ENCODE data around the gene HELZ.
"Not testable (repeated sequence)": the region's sequence is repeated elsewhere in the genome, so short reads cannot be mapped to it uniquely, and the experiment has no call there.

Gene HELZ

DNA sequence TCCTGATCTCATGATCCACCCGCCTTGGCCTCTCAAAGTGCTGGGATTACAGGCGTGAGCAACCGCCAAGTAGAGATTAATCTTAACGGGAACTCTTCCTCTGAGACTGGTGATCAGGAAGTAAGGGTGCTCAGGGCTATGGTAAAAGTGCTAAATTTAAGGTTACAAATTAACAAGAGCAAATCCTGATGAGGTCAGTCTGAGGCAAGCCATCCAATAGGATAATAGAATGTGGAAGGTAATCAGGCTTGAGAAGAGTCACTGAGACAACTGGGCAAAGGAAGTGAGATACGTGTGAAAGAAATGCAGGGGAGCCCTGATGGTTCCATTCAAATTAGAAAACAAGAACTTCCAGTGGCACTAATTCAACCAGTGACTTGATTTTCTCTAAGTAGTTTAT lies 131.5 kb downstream of the HELZ start:
- DNase-seq (ENCODE audit: low read depth): no peak

DNA sequence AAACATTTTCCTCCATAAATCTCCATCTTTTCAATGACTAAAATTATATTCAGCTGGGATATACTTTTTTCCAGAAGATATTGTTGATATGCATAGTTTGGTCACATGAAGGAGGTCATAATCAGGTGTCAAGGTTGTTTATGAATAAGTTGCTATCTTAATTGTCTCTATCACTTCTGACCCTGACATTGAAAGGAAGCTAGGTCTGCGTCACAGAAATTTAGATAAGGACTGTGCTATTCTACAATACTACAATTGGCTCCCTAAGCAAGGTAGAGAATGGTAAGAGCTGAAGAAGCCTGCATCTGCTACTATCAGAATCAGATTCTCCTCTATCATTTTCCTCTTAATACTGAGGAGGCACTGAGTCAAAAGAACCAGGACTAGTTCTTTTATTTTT lies 133.2 kb downstream of the HELZ start:
- no peak for DNase-seq (ENCODE audit: low read depth)

DNA sequence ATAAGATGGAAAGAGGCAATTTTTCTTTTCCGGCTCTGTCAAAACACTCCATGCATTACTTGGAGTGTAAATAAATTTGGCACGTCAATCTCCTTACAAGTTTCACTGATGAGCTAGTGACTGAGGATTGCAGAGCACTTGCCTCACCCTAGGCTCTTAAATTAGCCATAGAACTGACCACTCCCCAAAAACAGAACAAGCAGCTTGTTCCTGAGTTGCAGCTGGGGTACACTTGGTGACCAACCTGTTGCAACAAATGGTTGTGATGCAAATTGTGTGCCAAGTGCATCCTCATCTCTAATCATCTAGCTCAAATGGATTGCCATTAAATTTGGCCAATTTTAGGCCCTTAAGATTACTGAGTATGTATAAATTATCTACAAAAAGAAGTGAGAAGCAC lies 133.7 kb downstream of the HELZ start:
- no peak for DNase-seq (ENCODE audit: low read depth)

DNA sequence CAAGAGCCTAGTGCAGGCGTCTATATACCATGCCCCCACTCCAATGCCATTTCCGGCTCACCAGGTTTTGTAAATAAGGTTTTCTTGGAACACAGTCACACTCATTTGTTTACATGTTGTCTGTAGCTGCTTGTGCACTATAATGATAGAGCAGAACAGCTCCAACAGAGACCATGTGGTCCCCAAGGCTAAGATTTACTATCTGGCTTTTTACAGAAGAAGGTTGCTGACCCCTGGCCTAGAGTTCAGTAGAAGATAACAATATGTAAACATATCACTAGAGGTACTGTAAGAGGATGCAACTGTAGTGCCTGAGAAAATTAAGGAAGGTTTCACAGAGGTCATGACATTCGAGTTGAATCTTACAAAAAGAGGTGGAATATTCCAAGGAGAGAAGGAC lies 134.4 kb downstream of the HELZ start:
- DNase-seq (ENCODE audit: low read depth): no peak

DNA sequence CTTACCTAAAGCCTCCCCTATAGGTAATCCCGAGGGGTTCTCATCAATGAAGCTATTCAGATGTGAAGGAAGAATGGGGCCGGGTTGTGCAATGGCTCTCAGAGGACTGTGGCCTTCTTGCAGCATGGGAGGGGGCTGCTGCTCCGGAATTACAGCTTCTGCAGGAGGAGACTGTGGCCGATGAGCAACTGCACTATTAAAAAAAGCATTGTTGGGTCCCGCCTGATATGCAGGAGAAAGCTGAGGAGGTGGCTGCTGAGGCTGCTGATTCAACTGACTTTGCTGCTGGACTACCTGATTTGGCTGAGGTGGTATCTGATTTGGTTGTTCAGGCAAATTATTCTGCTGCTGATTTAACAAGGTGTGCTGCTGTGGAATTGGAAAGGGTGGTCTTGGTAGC lies 135.9 kb downstream of the HELZ start:
- no peak for DNase-seq (ENCODE audit: low read depth)

DNA sequence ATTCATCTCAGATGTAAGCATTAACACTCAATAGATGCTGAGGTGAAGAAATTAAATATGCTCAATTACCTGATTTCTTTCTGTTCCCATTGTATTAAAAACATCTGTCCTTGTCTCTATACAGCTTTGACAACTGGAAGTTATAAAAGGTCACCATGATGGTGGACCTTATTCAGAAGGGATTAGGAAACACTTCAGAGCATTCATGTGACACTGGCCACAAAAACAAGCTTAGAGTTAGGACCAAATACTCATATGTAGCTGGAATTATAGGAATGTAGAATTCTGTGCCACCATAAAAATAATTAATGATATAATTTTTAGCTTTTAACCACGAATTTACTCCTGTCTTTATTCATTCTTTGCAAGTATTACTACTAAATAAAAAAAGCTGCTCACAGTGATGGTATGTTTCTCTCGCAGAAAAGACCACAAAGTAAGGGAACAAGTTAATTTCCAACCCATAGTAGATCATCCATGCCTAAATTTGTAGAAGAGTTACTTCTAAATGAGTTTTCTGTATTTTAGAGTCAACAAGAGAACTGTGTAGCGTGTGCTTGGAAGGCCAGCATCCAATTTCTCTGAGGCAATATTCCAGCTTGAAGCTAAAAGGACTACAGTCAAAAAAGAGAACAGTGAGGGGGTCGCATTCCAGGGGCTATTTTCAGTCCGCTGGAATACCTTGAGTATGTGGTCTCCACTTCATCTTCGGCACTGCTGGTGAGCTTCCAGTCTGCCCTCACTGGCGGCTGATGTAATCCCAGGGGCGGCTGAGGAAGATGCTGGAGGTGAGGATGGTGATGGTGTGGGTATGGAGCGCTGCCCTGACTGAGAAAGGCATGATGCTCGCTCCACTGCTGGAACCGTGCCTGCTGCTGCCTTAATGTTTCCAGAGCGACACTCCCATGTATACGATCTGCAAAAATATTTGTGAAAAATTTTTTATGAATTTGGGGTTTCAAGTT lies 136.9 kb downstream of the HELZ start:
- DNase-seq (ENCODE audit: low read depth): no peak

DNA sequence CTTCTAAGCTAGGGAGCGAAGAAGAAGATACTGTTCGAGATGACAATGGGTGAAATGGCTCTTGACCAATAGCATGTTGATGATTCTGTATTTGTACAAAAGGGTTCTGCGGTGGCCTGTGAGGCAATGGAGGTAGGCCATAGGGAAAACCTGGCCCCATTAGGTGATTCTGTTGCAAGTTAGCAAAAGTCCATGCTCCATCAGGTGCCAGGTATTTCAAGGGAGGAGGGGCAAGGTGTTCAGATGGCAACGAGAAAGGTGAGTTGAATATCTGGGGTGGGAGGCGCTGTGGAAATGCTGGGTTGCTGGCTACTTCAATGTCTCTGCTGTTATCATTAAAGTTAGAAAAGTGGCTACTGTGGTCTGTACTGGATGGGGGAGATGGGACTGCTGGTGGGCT lies 137.8 kb downstream of the HELZ start:
- no peak for DNase-seq (ENCODE audit: low read depth)

DNA sequence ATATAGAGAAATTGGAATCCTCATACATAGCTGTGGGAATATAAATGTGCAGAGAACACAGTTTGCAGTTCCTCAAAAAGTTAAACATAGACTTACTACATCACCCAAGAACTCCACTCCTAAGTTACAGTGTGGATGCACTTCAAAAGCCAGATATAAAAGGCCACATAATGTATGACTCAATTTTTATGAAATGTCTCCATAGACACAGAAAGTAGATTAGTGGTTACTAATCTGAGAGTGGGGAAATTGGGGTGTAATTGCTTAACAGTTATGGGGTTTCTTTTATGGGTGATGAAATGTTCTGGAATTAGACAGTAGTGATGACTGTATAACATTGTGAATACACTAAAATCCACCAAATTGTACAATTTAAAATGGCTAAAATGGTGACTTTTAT lies 139.8 kb downstream of the HELZ start:
- no peak for DNase-seq (ENCODE audit: low read depth)

DNA sequence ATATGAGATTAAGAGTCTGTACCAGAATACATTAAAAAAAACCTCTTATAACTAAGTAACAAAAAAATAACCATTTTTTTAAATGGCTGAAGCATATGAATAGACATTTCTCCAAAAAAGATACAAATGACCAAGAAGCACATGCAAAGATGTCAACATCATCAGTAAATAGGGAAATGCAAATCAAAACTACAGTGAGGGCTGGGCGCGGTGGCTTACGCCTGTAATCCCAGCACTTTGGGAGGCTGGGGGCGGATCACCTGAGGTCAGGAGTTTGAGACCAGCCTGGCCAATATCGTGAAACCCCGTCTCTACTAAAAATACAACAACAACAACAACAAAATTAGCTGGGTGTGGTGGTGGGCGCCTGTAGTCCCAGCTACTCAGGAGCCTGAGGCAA lies 140.4 kb downstream of the HELZ start:
- DNase-seq (ENCODE audit: low read depth): not testable (repeated sequence)

DNA sequence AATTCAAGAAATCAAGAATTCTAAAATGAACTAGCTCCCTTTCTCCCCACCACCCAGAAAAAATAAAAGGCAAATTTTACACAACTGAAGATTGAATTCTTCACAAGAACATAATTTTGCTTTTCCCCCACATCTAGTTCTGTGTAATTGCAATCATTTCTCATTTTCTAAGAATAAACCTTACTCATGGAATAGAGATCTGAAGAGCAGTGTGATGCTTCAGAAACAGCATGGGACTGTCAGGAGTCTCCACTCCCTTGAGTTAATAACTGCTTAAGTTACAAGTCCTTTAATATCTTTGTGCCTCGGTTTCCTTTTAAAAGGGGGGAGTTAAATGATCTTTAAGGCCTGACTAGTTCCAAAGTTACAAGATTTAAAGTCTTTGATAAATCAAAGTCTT lies 147.0 kb downstream of the HELZ start:
- no peak for DNase-seq (ENCODE audit: low read depth)

DNA sequence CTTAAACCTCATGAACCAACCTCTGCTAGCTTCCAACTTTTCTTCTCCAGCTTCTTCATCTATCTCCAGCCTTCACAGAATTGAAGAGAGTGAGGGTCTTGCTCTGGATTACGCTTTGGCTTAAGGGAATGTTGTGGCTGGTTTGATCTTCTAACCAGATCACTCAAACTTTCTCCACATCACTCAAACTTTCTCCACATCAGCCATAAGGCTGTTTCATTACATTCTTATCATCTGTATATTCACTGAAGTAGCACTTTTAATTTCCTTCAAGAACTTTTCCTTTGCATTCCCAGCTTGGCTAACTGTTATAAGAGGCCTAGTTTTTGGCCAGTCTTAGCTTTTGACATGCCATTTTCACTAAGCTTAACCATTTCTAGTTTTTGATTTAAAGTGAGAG lies 148.4 kb downstream of the HELZ start:
- no peak for DNase-seq (ENCODE audit: low read depth)

DNA sequence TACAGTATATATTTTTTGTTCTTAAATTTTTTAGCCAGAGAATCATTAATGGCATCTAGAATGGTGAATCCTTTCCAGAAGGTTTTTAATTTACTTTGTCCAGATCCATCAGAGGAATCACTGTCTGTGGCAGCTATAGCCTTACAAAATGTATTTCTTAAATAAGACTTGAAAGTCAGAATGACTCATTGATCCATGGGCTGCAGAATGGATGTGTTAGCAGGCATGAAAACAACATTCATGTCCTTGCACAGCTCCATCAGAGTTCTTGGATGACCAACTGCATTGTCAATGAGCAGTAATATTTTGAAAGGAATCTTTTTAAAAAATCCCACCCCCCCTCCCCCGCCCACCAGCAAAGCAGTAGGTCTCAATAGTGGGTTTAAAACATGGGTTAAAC lies 149.2 kb downstream of the HELZ start:
- DNase-seq (ENCODE audit: low read depth): no peak

DNA sequence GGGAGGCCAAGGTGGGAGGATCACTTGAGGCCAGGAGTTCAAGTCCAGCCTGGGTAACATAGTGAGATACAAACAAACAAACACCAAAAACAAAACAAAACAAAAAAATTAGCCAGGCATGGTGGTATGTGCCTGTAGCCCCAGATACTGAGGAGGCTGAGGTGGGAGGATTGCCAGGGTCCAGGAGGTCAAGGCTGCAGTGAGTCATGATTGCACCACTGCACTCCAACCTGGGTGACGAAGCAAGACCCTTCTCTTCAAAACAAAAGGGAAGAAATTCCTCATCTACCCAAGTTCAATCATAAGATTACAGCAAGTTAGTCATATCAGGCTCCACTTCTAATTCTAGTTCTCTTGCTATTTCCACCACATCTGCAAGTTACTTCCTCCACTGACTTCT lies 149.7 kb downstream of the HELZ start:
- DNase-seq (ENCODE audit: low read depth): not testable (repeated sequence)

DNA sequence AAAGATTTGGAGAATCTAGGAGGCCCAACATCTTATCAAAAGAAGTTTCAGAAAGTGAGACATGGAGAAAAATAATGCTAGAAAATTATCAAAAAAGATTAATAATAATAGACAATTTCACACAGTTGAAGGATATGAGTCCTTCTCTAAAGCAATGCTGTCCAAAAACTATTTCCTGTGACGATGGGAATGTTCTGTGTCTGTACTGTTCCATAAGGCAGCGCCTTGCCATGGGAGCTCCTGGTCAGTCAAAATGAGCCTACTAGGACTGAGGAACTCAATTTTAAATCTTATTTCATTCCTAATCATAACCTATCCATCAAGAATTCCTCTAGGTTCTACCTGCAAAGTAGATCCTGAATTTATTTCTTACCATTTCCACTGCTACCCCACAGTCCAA lies 151.6 kb downstream of the HELZ start:
- no peak for DNase-seq (ENCODE audit: low read depth)

DNA sequence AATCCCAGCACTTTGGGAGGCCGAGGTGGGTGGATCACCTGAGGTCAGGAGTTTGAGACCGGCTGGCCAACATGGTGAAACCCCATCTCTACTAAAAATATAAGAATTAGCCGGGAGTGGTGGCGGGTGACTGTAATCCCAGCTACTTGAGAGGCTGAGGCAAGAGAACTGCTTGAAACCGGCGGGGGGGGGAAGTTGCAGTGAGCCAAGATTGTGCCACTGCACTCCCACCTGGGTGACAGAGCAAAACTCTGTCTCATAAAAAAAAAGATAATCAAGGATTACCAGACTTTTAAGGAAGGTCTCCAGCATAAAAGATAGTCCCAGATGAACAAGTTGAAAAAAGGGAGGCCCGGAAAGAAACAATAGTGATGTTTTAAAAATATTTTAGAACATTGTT lies 152.3 kb downstream of the HELZ start:
- DNase-seq (ENCODE audit: low read depth): not testable (repeated sequence)

DNA sequence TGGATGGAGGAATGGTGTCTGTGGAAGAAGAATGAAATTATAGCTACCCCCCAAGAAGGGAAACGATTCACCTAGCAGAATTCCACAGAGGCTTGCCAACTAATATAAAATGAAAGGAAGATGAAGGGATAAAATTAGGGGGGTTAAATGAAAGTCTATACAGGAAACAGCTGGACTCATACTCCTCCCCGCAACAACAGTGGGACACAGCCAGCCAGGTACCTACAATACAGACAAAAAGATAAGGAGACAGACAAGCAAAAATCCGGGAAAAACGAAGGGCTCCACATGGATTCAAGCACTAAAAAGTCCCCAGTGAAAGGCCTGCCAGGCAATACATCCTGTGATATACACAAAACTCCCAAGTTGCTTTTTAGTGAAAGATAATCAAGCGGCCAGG lies 152.7 kb downstream of the HELZ start:
- no peak for DNase-seq (ENCODE audit: low read depth)

DNA sequence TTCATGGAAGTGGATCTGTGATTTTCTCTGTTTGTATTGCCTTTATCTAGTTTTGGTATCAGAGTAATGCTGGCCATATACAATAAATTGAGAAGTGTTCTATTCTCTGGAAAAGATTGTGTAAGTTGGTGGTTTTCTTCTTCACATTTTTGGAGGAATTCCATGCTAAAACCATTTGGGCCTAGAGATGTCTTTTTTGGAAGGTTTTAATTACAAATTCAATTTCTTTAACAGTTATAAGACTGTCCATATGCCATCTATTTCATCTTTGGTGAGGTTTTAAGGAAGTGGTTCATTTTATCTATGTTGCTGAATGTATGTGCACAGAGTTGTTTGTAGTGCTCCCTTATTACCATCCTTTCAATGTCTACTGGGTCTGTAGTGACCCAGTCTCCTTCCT lies 154.7 kb downstream of the HELZ start:
- no peak for DNase-seq (ENCODE audit: low read depth)

DNA sequence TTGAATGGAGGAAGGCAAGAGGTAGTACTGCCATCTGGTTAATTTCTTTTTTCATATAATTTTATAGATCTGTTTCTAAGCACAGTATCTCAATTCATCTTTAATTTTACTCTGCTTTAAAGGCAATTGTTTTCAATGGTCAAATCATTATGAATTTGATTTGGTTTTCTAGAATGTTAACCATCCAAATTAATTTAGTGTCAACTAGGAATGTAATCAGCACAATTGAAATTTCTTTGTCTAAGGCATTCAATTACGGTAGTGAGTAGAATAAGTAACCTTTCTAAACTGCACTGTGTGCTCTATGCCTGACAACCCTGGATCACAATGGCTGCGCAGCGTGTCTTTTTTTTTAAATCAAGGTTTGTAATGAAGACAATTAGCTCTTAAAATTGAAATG lies 156.4 kb downstream of the HELZ start:
- DNase-seq (ENCODE audit: low read depth): no peak

DNA sequence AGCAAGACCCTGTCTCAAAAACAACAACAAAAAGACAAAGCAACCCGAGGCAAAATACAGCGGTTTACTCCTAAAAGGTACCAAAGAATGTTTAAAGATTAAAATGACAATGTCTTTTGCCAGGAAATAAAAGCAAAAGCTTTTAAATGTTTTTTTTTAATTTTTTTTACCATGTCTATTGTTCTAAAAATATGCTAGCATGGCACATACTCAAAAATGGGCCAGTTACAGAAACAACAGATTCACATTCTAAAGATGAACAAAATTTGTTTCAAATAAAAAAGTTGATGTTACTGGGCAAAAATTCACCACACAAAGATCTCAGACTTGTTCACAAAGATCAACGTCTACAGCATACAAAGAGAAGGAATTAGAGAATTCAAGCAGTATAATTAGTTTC lies 159.6 kb downstream of the HELZ start:
- DNase-seq (ENCODE audit: low read depth): no peak

DNA sequence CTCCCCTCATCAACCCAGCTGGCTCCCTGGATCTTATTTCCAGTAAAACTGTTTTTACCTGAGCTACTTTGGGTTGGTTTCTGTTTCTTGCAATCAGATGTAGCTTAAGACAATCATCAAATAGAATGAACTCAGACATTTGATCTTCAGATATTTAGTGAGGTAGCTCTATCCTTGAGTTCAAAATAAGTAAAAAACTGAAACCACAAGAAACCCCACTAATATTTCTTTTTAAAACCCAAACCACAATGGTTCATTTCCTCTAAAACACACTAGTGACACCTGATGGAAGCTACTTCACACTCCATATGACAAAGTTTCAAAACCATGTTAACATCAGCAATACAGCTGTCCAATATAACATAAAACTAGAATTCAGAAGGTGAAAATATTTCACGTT lies 162.9 kb downstream of the HELZ start:
- DNase-seq (ENCODE audit: low read depth): no peak

DNA sequence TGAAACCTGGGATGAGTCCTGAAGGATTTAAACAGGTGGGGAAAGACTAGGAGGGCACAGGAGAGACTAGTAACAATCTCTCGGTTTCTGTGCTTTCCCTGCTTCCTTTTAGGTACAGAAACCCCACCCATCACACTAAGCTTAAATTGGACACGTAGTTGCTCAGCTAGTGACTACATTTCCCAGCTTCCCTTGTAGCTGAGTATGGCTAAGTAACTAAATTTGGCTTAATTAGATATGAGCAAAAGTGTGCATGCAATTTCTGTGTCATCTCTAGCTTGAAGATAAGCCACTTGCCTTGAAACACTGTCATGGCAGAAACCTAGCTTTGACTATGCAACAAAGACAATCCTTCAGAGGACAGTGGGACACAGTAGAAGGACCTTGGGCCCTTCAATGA lies 164.2 kb downstream of the HELZ start:
- no peak for DNase-seq (ENCODE audit: low read depth)

DNA sequence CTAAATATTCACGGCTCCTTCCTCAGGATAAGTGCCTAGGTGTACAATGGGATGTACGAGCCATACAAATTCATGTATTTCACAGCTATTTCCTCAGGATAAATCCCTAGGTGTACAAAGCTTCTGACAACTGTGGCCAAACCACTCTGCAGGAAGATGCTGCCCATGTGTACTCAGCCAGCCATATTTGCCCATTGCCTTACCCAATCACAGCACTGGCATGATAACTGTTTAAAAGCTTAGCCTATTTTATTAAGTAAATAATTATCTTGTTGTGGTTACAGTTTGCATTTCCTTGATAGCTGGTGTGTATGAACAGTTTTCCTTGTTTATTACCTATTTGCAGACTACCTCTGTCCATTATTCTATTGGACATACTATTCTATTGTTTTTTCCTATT lies 165.5 kb downstream of the HELZ start:
- DNase-seq (ENCODE audit: low read depth): no peak

DNA sequence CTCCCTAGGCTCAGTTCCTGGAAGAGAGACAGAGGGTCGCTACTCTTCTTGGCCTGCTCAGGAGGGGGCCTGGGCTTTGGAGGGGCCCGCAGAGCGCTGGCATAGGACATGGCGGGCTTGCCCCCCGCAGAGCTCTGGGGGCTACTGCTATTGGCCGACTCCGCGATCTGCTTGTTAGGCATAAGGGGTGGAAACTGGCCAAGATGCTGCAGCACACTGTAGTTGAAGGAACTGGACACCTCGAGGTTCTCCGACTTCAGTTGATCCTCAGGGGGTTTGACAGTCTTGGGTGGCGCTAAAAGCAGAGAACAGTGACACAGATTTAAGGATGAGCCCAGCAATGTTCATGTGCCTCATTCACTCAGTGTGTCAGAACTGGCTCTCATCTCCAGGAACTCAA lies 166.7 kb downstream of the HELZ start:
- no peak for DNase-seq (ENCODE audit: low read depth)

DNA sequence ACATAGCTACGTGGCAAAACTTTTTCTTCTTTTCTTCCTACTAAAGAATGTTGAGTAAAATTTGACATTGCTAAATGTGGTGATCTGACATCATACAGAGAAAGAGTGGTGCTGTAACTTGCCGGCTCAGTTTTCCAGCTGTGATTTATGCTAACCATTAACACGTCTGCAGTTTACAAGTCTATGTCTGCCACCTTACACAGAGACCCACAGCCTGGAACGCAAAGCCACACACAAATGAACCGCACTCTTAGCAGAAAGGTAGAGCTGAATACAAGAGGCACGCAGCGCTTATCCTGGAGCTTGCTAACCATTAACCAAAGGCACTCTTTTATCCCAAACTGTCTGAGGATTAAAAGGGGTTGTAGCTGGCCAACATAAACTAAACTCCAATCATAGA lies 168.7 kb downstream of the HELZ start:
- no peak for DNase-seq (ENCODE audit: low read depth)

Data from T-helper 22 cell (primary cell).